Neuronal stem cell (in vitro differentiated cells): Measurements from ENCODE around the gene VEPH1.

Source experiments
- DNase-seq: peaks from one replicate; pipeline ENCODE4 v3.0.0-alpha.2; 2013; ENCODE audit warnings: low spot score
- H2AFZ ChIP-seq: one replicate; pipeline ENCODE4 v1.6.1; 2013; ENCODE audit warnings: mild to moderate bottlenecking, low read length, inconsistent platforms
- H2AK5ac ChIP-seq: 2 replicates; pipeline ENCODE4 v1.6.1; 2013; ENCODE audit warnings: low read depth, mild to moderate bottlenecking, inconsistent platforms, low read length, moderate library complexity, mixed read lengths
- H2BK120ac ChIP-seq: 2 replicates; pipeline ENCODE4 v1.6.1; 2013; ENCODE audit warnings: low read depth, mild to moderate bottlenecking, inconsistent platforms, low read length, moderate library complexity, mixed read lengths
- H2BK12ac ChIP-seq: one replicate; pipeline ENCODE4 v1.6.1; 2013; ENCODE audit warnings: low read length, inconsistent platforms
- H2BK15ac ChIP-seq: 2 replicates; pipeline ENCODE4 v1.6.1; 2013; ENCODE audit warnings: mild to moderate bottlenecking, low read length, inconsistent platforms, mixed read lengths
- H2BK5ac ChIP-seq: one replicate; pipeline ENCODE4 v1.6.1; 2013; ENCODE audit warnings: inconsistent platforms, mild to moderate bottlenecking, low read length, moderate library complexity
- H3K14ac ChIP-seq: one replicate; pipeline ENCODE4 v1.6.1; 2013; ENCODE audit warnings: low read length, inconsistent platforms
- H3K18ac ChIP-seq: 2 replicates; pipeline ENCODE4 v1.6.1; 2013; ENCODE audit warnings: low read length, inconsistent platforms
- H3K23ac ChIP-seq: 2 replicates; pipeline ENCODE4 v1.6.1; 2013; ENCODE audit warnings: low read depth, mild to moderate bottlenecking, mixed read lengths, low read length, inconsistent platforms; ENCODE audit not compliant: poor library complexity
- H3K27ac ChIP-seq: replicated peaks from 3 replicates; pipeline ENCODE4 v1.5.1; 2013; ENCODE audit warnings: low read length, inconsistent platforms
- H3K27me3 ChIP-seq, 3 experiments: 2 replicates each; pipeline ENCODE4 v1.6.1; 2013; ENCODE audit warnings: low read length in 3 of 3, mild to moderate bottlenecking in 2 of 3, inconsistent platforms in 1 of 3, low read depth in 1 of 3, mixed read lengths in 1 of 3, moderate library complexity in 1 of 3; ENCODE audit not compliant: control insufficient read depth in 3 of 3, insufficient read depth in 3 of 3
- H3K36me3 ChIP-seq, 2 donors: replicated peaks in 1 of 2; 2 replicates each; pipeline ENCODE4 v1.6.1; 2013; ENCODE audit warnings: low read length in 2 of 2; ENCODE audit not compliant: control insufficient read depth in 2 of 2, insufficient read depth in 2 of 2
- H3K4ac ChIP-seq: 2 replicates; pipeline ENCODE4 v1.6.1; 2013; ENCODE audit warnings: inconsistent platforms, mild to moderate bottlenecking, low read length, moderate library complexity
- H3K4me1 ChIP-seq, 2 donors: 1 replicate in 1 of 2; 2 replicates in 1 of 2; pipeline ENCODE4 v1.6.1; 2013; ENCODE audit warnings: low read length in 2 of 2, low read depth in 1 of 2; ENCODE audit not compliant: control insufficient read depth in 2 of 2, insufficient read depth in 1 of 2
- H3K4me2 ChIP-seq: one replicate; pipeline ENCODE4 v1.6.1; 2013; ENCODE audit warnings: mild to moderate bottlenecking, low read length, inconsistent platforms; ENCODE audit not compliant: insufficient read depth, poor library complexity, severe bottlenecking
- H3K4me3 ChIP-seq, 2 donors: 2 replicates each; pipeline ENCODE4 v1.5.1; 2013; ENCODE audit warnings: low read length in 2 of 2, mild to moderate bottlenecking in 2 of 2, inconsistent platforms in 1 of 2, moderate library complexity in 1 of 2
- H3K79me1 ChIP-seq: one replicate; pipeline ENCODE4 v1.6.1; 2013; ENCODE audit warnings: low read depth, mild to moderate bottlenecking, inconsistent platforms, low read length, moderate library complexity
- H3K9ac ChIP-seq: one replicate; pipeline ENCODE4 v1.6.1; 2013; ENCODE audit warnings: mild to moderate bottlenecking, low read depth, low read length, inconsistent platforms; ENCODE audit not compliant: poor library complexity
- H3K9me3 ChIP-seq, 2 donors: replicated peaks in 1 of 2; 2 replicates each; pipeline versions ENCODE3 to v1.6.1; 2013; ENCODE audit warnings: low read length in 2 of 2, mild to moderate bottlenecking in 2 of 2, inconsistent platforms in 1 of 2, low read depth in 1 of 2, mixed read lengths in 1 of 2, moderate library complexity in 1 of 2; ENCODE audit not compliant: control insufficient read depth in 2 of 2, insufficient read depth in 1 of 2
- H4K8ac ChIP-seq: one replicate; pipeline ENCODE4 v1.6.1; 2013; ENCODE audit warnings: low read depth, mild to moderate bottlenecking, inconsistent platforms, low read length, moderate library complexity
- H4K91ac ChIP-seq: one replicate; pipeline ENCODE4 v1.6.1; 2013; ENCODE audit warnings: low read length, low read depth, mild to moderate bottlenecking, inconsistent platforms; ENCODE audit not compliant: poor library complexity
- WGBS, 2 donors: extraction: QIAGEN DNeasy Blood & Tissue Kit; methylation state at CpG; one replicate each; pipeline ENCODE4 v1.1.7; 2013; ENCODE audit warnings: missing lambda C conversion rate in 2 of 2, mixed read lengths in 1 of 2; ENCODE audit not compliant: insufficient read length in 2 of 2, insufficient replicate concordance in 1 of 2; ENCODE audit errors: extremely low coverage in 2 of 2; 5-methylcytosine and 5-hydroxymethylcytosine counted together

Gene VEPH1

GRCh38 chr3:157416347-157417087 is 86.7 kb downstream of the VEPH1 start:
- no peaks in the 10 kb centered on the region for H3K27me3 ChIP-seq
- H2BK15ac ChIP-seq: no peak overlapping the region
- no peak overlapping the region for H4K91ac ChIP-seq
- H2BK120ac ChIP-seq: no peak overlapping the region
- peaks cover 0 to 2% of the 10 kb centered on the region in 2 donors for H3K36me3 ChIP-seq
- H2AFZ ChIP-seq: no peak overlapping the region
- no peak overlapping the region for H3K14ac ChIP-seq
- no peak for DNase-seq
- H3K4ac ChIP-seq: no peak overlapping the region
- peaks cover 0 to 9% of the 10 kb centered on the region in 2 donors for H3K9me3 ChIP-seq
- no CpG with 5 or more reads among the region's 3 CpGs for WGBS, 2 donors
- H2BK12ac ChIP-seq: no peak overlapping the region
- H2BK5ac ChIP-seq: no peak overlapping the region
- H3K18ac ChIP-seq: no peak overlapping the region
- no peak overlapping the region for H3K23ac ChIP-seq
- no peak overlapping the region for H2AK5ac ChIP-seq
- H3K4me1 ChIP-seq: peaks cover 0 to 3% of the 10 kb centered on the region in 2 donors
- H4K8ac ChIP-seq: no peak overlapping the region
- no peak overlapping the region for H3K9ac ChIP-seq
- H3K4me3 ChIP-seq: no peak overlapping the region
- H3K27ac ChIP-seq: no peak overlapping the region
- H3K79me1 ChIP-seq: no peaks in the 10 kb centered on the region
- H3K4me2 ChIP-seq: no peak overlapping the region

GRCh38 chr3:157414861-157415260 is 88.4 kb downstream of the VEPH1 start:
- Histone ChIP-seq H3K79me1 (no peaks in the 10 kb centered on the region), H2BK15ac (no peak overlapping the region), H3K27me3 (no peaks in the 10 kb centered on the region), H3K9me3 (peaks cover 0 to 9% of the 10 kb centered on the region in 2 donors), H2AK5ac (no peak overlapping the region), H2AFZ (no peak overlapping the region), H3K4me3 (no peak overlapping the region), H2BK5ac (no peak overlapping the region), H3K4ac (no peak overlapping the region), H3K9ac (no peak overlapping the region), H3K18ac (no peak overlapping the region), H3K36me3 (peaks cover 0 to 2% of the 10 kb centered on the region in 2 donors), H4K8ac (no peak overlapping the region), H3K23ac (no peak overlapping the region), H3K4me1 (peaks cover 0 to 3% of the 10 kb centered on the region in 2 donors), H3K14ac (no peak overlapping the region), H4K91ac (no peak overlapping the region), H3K27ac (no peak overlapping the region), H2BK12ac (no peak overlapping the region), H3K4me2 (no peak overlapping the region), H2BK120ac (no peak overlapping the region)
- DNase-seq: no peak

DNA sequence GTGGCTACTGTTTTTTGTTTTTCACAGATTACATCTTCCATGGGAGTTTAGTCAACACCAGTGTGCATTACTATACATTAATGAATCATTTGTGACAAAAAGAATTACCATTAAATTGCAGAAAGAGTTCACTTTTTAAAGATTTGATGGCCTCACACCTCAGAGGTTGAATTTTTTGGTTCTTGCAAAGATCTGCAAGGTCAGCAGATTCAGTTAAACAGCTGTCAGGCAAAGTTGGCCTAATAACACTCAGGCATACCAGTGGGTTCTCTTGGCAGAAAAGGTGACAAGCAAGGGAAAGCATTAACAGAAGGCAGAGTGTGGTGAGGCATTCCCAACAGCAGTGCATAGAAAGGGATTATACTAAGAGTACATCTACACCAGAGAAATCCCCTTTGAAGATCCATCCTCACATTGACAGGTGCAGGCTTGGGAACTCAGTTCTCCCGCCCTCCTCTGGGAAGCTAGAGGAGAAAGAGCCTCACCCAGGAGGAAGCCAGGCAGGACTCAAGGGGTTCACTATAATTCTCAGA is 90.8 kb downstream of the VEPH1 start:
- Histone ChIP-seq H3K4ac (no peak overlapping the region), H3K9ac (no peak overlapping the region), H2BK5ac (no peak overlapping the region), H2BK12ac (no peak overlapping the region), H3K27ac (no peak overlapping the region), H3K23ac (no peak overlapping the region), H3K14ac (no peak overlapping the region), H3K79me1 (no peaks in the 10 kb centered on the region), H3K27me3 (no peaks in the 10 kb centered on the region), H2BK120ac (no peak overlapping the region), H3K18ac (no peak overlapping the region), H4K8ac (no peak overlapping the region), H3K9me3 (peaks cover 0 to 9% of the 10 kb centered on the region in 2 donors), H3K4me3 (no peak overlapping the region), H4K91ac (no peak overlapping the region), H3K4me2 (no peak overlapping the region), H2BK15ac (no peak overlapping the region), H3K36me3 (peaks cover 0 to 2% of the 10 kb centered on the region in 2 donors), H2AFZ (no peak overlapping the region), H2AK5ac (no peak overlapping the region), H3K4me1 (peaks cover 0 to 3% of the 10 kb centered on the region in 2 donors)
- no peak for DNase-seq
- WGBS, 2 donors: no CpG with 5 or more reads among the region's 1 CpG

DNA sequence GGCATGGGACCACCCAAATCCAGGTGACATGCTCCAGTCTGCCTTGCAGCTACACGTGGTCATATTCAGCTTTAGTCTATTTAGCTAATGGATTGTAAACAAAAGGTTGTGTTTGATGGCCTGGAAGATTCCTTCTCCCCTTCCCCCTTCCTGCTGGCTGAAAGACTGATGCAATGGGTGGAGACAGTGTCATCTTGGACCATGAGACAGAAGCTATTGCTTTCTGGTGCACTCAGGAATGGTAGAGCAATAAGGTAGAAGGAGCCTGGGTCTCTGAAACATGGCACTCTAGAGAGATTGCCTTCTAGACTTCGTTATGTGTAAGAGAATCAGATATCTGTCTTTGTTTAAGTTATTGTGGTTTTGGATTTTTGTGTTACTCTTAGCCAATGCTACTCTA is 92.3 kb downstream of the VEPH1 start:
- no peak overlapping the region for H2AK5ac ChIP-seq
- H3K27ac ChIP-seq: no peak overlapping the region
- WGBS, 2 donors: no CpG with 5 or more reads among the region's 2 CpGs
- H3K4me2 ChIP-seq: no peak overlapping the region
- no peak overlapping the region for H3K23ac ChIP-seq
- H3K18ac ChIP-seq: no peak overlapping the region
- no peak overlapping the region for H3K9ac ChIP-seq
- H3K4me1 ChIP-seq: no peaks in the 10 kb centered on the region
- H2BK12ac ChIP-seq: no peak overlapping the region
- H2BK5ac ChIP-seq: no peak overlapping the region
- no peak overlapping the region for H2AFZ ChIP-seq
- no peaks in the 10 kb centered on the region for H3K79me1 ChIP-seq
- H3K4ac ChIP-seq: no peak overlapping the region
- no peak overlapping the region for H4K91ac ChIP-seq
- no peak for DNase-seq
- peaks cover 0 to 9% of the 10 kb centered on the region in 2 donors for H3K9me3 ChIP-seq
- no peak overlapping the region for H2BK120ac ChIP-seq
- H3K27me3 ChIP-seq: no peaks in the 10 kb centered on the region
- H3K14ac ChIP-seq: no peak overlapping the region
- no peak overlapping the region for H4K8ac ChIP-seq
- no peak overlapping the region for H2BK15ac ChIP-seq
- H3K36me3 ChIP-seq: peaks cover 0 to 2% of the 10 kb centered on the region in 2 donors
- H3K4me3 ChIP-seq: no peak overlapping the region
